ENCODE measurements around the gene NTN1. TPM values are rescaled to one million over a fixed set of nuclear protein-coding genes. Genes with fewer than 3 reads are reported as not detected.

Gene NTN1
- total and polyA plus RNA-seq, 2 of the 13 experiments (the other 11 are each of a cell fraction or from before 2014, with no cell fraction given), result 0.04 to 0.05 TPM

DNA sequence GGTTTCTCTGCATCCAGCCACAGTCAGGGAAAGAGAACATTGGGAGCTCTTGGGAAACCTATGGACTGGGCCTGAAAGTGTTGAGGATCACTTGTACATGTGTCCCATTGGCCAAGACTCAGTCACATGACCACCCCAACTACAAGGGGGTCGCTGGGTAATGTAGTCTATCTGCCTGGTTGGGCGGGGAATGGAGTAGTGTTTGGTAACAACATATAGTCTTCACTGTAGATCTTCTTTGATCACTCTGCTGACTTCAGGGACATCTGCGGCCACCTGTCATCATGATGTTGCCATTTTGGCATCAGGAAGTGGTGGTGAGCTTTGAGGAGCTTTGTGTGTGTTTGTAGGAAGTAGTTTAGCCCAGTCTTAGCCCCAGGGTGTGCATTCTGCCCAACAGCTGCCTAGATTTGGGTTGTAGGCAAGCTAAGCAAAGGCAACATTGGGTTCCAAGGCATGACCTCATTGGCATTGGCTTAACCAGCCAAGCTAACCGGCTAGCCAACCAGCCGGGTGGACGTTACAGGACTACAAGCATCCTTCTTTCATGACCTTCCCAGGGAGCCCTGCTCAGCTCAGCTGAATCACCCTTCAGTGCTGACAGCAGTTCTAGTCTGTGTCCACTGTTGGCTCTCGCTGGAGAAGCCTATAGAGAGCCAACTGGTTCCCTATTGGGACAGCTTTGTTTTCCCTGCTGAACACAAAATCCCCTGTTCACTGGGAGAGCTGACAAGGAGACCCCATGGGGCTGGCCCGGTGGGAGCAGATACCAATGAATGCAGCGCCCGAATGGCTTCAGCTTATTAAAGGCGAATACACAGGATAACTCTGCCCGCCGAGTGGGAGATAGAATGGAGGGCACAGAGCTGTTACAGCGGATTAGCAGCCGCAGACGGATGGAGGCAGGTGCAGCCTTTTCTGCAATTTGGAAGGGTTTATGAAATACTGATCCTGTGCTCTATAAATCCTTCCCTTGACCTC, 178.6 kb downstream of the NTN1 start:
- ATAC-seq, result no peak
- Histone ChIP-seq H3K4me3 (replicated peaks in 1 of 3; ENCODE audit: insufficient read depth in 1 of 3, low read depth in 2 of 3, low read length in 3 of 3) (no peak overlapping the region), H3K27me3 (ENCODE audit: control insufficient read depth in 1 of 2, insufficient read depth in 2 of 2, low read length in 2 of 2) (peaks cover 5 to 50% of the 10 kb centered on the region in 2 experiments; a peak in 4 of 5 replicates), H3K4me2 (ENCODE audit: low read depth, low read length) (no peak overlapping the region), H3K27ac (ENCODE audit: extremely low read length, insufficient read depth, low read length) (no peak overlapping the region), H3K9ac (ENCODE audit: insufficient read depth, low read depth, low read length) (no peak overlapping the region), H3K9me3 (ENCODE audit: low read length) (no peaks in the 10 kb centered on the region), H3K79me2 (ENCODE audit: insufficient read depth, low read length) (no peaks in the 10 kb centered on the region), H4K20me1 (ENCODE audit: insufficient read depth, low read length) (no peaks in the 10 kb centered on the region), H2AFZ (ENCODE audit: low read length) (no peak overlapping the region), H3K36me3 (replicated peaks in 1 of 2; ENCODE audit: control insufficient read depth in 1 of 2, insufficient read depth in 2 of 2, low read length in 2 of 2) (no peaks in the 10 kb centered on the region), H3K4me1 (ENCODE audit: insufficient read depth, low read length) (no peaks in the 10 kb centered on the region)
- 24% methylated on average over 10 of the region's 16 CpGs for WGBS (ENCODE audit: low lambda C conversion rate)
- intact Hi-C loops (cut with micrococcal nuclease; ENCODE audit: unreplicated experiment), result no loop called here
- no peak for FAIRE-seq
- TF ChIP-seq ZNF143 (CRISPR knock-in tag; IDR thresholded peaks at IDR 0.05) (0 out of 2 replicates have a peak, but pooled peaks have one; percentile 43), HOXA3 (CRISPR knock-in tag; IDR thresholded peaks at IDR 0.05) (no peak)
- ChIA-PET CTCF (ENCODE audit: low intra/inter-chr PET ratio, low total read pairs) (no interaction called here), POLR2A (no interaction called here)
- in situ Hi-C loops (cut with HindIII; ENCODE audit: extremely low pct_ligation_motif_present, low pct_unique_long_range_greater_than_20kb), result no loop called here
- no peak for DNase-seq (ENCODE audit: low spot score)
- no TSS peak for BruUV-seq (replicated peaks)

DNA sequence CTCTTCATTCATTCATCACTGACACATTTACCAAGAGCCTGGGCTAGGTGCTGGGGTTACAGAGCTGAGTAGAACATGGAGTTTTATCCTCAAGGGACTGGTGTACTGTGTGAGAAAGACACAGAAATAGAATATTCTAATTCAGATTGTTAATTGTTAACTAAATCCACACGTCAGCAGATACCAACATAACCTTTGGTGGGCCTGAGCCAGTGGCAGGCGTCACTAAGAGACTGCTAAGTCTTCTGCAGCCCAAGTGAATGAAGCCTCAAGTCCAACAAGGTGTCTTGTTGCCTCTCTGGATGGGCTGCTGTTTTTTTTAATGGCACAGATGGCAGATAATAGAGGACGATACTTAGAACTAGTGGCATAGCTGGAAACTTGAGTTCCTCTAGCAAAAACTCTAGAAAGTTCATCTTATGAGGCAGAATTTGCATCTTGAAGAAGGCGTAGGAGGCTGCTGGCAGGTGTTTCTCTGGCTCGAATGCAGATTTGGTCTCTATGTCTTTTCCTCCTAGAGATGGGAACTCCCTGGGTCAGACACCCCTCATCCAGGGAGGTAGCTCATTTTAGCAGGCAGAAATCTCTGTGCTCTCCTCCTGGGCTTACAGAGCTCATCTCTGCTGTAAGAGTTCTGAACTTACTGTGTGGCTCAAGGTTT, 179.5 kb downstream of the NTN1 start:
- ATAC-seq, result no peak
- Histone ChIP-seq H3K4me1 (ENCODE audit: insufficient read depth, low read length) (no peaks in the 10 kb centered on the region), H4K20me1 (ENCODE audit: insufficient read depth, low read length) (no peaks in the 10 kb centered on the region), H3K27ac (ENCODE audit: extremely low read length, insufficient read depth, low read length) (no peak overlapping the region), H3K4me2 (ENCODE audit: low read depth, low read length) (no peak overlapping the region), H3K27me3 (ENCODE audit: control insufficient read depth in 1 of 2, insufficient read depth in 2 of 2, low read length in 2 of 2) (peaks cover 3 to 53% of the 10 kb centered on the region in 2 experiments; a peak in 4 of 5 replicates), H3K9ac (ENCODE audit: insufficient read depth, low read depth, low read length) (no peak overlapping the region), H3K4me3 (replicated peaks in 1 of 3; ENCODE audit: insufficient read depth in 1 of 3, low read depth in 2 of 3, low read length in 3 of 3) (no peak overlapping the region), H2AFZ (ENCODE audit: low read length) (no peak overlapping the region), H3K36me3 (replicated peaks in 1 of 2; ENCODE audit: control insufficient read depth in 1 of 2, insufficient read depth in 2 of 2, low read length in 2 of 2) (no peaks in the 10 kb centered on the region), H3K9me3 (ENCODE audit: low read length) (no peaks in the 10 kb centered on the region), H3K79me2 (ENCODE audit: insufficient read depth, low read length) (no peaks in the 10 kb centered on the region)
- DNase-seq (ENCODE audit: low spot score), result no peak
- no TSS peak for BruUV-seq (replicated peaks)
- FAIRE-seq, result no peak
- CTCF ChIA-PET (ENCODE audit: low intra/inter-chr PET ratio, low total read pairs), result no interaction called here
- POLR2A ChIA-PET, result no interaction called here
- TF ChIP-seq, protein P1, sequence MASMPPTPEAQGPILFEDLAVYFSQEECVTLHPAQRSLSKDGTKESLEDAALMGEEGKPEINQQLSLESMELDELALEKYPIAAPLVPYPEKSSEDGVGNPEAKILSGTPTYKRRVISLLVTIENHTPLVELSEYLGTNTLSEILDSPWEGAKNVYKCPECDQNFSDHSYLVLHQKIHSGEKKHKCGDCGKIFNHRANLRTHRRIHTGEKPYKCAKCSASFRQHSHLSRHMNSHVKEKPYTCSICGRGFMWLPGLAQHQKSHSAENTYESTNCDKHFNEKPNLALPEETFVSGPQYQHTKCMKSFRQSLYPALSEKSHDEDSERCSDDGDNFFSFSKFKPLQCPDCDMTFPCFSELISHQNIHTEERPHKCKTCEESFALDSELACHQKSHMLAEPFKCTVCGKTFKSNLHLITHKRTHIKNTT (CRISPR knock-in tag; IDR thresholded peaks at IDR 0.05), result no peak
- TF ChIP-seq RFX3 (CRISPR knock-in tag; IDR thresholded peaks at IDR 0.05) (no peak), MAFK (conservative IDR thresholded peaks at IDR 0.05 in 1 of 2, IDR thresholded peaks at IDR 0.05 in 1 of 2; ENCODE audit: low read length in 2 of 2) (0 out of 4 replicates have a peak, but pooled peaks of 1 of the 2 experiments have one; percentile 7), ZNF282 (IDR thresholded peaks at IDR 0.05; ENCODE audit: partially characterized antibody) (no peak), ZNF678 (CRISPR knock-in tag; IDR thresholded peaks at IDR 0.05) (no peak), KDM2A (CRISPR knock-in tag; IDR thresholded peaks at IDR 0.05; ENCODE audit: borderline replicate concordance, low read depth) (no peak), PAX8 (CRISPR knock-in tag; IDR thresholded peaks at IDR 0.05; ENCODE audit: borderline replicate concordance) (no peak)
- TF ChIP-seq, protein P2, sequence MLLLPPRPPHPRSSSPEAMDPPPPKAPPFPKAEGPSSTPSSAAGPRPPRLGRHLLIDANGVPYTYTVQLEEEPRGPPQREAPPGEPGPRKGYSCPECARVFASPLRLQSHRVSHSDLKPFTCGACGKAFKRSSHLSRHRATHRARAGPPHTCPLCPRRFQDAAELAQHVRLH (CRISPR knock-in tag; IDR thresholded peaks at IDR 0.05; ENCODE audit: borderline replicate concordance, low read depth), result no peak
- WGBS (ENCODE audit: low lambda C conversion rate), result 10% methylated on average over 4 of the region's 5 CpGs
- in situ Hi-C loops (cut with HindIII; ENCODE audit: extremely low pct_ligation_motif_present, low pct_unique_long_range_greater_than_20kb), result no loop called here
- intact Hi-C loops (cut with micrococcal nuclease; ENCODE audit: unreplicated experiment), result no loop called here

Data from HepG2 (cell line).